ENCODE measurements around the gene RGS18. TPM values are rescaled to one million over a fixed set of nuclear protein-coding genes. Genes with fewer than 3 reads are reported as not detected.

The RGS18 gene
- total RNA-seq, 1 experiment from 2014 or later: not detected

DNA sequence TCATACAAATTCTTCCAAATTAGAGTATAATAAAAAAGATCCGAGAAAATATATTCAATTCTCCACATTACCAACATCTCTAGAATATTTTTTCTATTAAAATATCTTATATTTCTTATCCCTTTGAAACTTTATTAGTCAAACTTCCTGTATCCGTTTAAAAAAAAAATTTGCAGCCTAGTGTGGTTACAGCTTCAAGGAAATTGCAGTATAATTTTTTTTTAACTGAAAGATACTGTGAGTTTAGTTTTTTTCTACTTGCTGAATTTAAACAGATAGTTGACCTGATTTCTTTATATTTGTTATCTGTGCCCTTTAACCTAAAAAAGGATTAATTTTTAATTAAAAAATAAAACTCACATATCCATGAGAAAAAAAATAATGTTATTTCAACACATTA is 1.5 kb downstream of the RGS18 start:
- intact Hi-C loops (cut with micrococcal nuclease): no loop called here
- TF ChIP-seq CTCF (conservative IDR thresholded peaks at IDR 0.05; ENCODE audit: low read depth, low read length) (no peak), EZH2 (IDR thresholded peaks at IDR 0.05; ENCODE audit: low read length, unreplicated experiment) (no peak), EZH2phosphoT487 (IDR thresholded peaks at IDR 0.05; ENCODE audit: borderline replicate concordance, low read length) (no peak)
- DNase-seq (no peak), ATAC-seq (no peak)
- Histone ChIP-seq H3K27me3 (ENCODE audit: low read length) (no peaks in the 10 kb centered on the region), H4K20me1 (ENCODE audit: low read length) (no peaks in the 10 kb centered on the region), H3K9me3 (ENCODE audit: low read length) (no peaks in the 10 kb centered on the region), H2AFZ (ENCODE audit: low read length) (no peak overlapping the region), H3K27ac (ENCODE audit: low read length) (no peak overlapping the region), H3K79me2 (ENCODE audit: low read length) (no peaks in the 10 kb centered on the region), H3K4me3 (ENCODE audit: low read length) (no peak overlapping the region), H3K36me3 (ENCODE audit: low read depth, low read length) (no peaks in the 10 kb centered on the region), H3K9me2 (replicated peaks; ENCODE audit: low read length) (no peaks in the 10 kb centered on the region), H3K4me2 (ENCODE audit: low read length) (no peak overlapping the region), H3K4me1 (ENCODE audit: insufficient read depth, low read length) (no peaks in the 10 kb centered on the region), H3K9ac (ENCODE audit: low read length) (no peak overlapping the region), H3F3A (ENCODE audit: low read length, unreplicated experiment) (no peaks in the 10 kb centered on the region)
- BruUV-seq (replicated peaks): no TSS peak
- POLR2A ChIA-PET (ENCODE audit: unreplicated experiment): no interaction called here
- CTCF ChIA-PET: no interaction called here

GRCh38 chr1:192160196-192160595 is 1.9 kb downstream of the RGS18 start:
- intact Hi-C loops (cut with micrococcal nuclease): no loop called here

GRCh38 chr1:192161976-192162375 is 3.7 kb downstream of the RGS18 start:
- Histone ChIP-seq H3K4me3 (ENCODE audit: low read length) (no peak overlapping the region), H3K27ac (ENCODE audit: low read length) (no peak overlapping the region), H2AFZ (ENCODE audit: low read length) (no peak overlapping the region), H3K4me2 (ENCODE audit: low read length) (no peak overlapping the region), H3K36me3 (ENCODE audit: low read depth, low read length) (no peaks in the 10 kb centered on the region), H3K4me1 (ENCODE audit: insufficient read depth, low read length) (no peaks in the 10 kb centered on the region), H3K9me3 (ENCODE audit: low read length) (no peaks in the 10 kb centered on the region), H4K20me1 (ENCODE audit: low read length) (no peaks in the 10 kb centered on the region), H3K9ac (ENCODE audit: low read length) (no peak overlapping the region), H3K9me2 (replicated peaks; ENCODE audit: low read length) (no peaks in the 10 kb centered on the region), H3F3A (ENCODE audit: low read length, unreplicated experiment) (no peaks in the 10 kb centered on the region), H3K79me2 (ENCODE audit: low read length) (no peaks in the 10 kb centered on the region), H3K27me3 (ENCODE audit: low read length) (no peaks in the 10 kb centered on the region)
- intact Hi-C loops (cut with micrococcal nuclease): no loop called here
- ATAC-seq (no peak), DNase-seq (no peak)
- TF ChIP-seq EZH2phosphoT487 (IDR thresholded peaks at IDR 0.05; ENCODE audit: borderline replicate concordance, low read length): no peak
- TF ChIP-seq CTCF (conservative IDR thresholded peaks at IDR 0.05; ENCODE audit: low read depth, low read length): no peak
- TF ChIP-seq EZH2 (IDR thresholded peaks at IDR 0.05; ENCODE audit: low read length, unreplicated experiment): no peak
- no TSS peak for BruUV-seq (replicated peaks)
- POLR2A ChIA-PET (ENCODE audit: unreplicated experiment): no interaction called here
- CTCF ChIA-PET: no interaction called here

More at GRCh38 chr1:192160196-192160595, 1.9 kb downstream of the RGS18 start:
- Histone ChIP-seq H3K27me3 (ENCODE audit: low read length) (no peaks in the 10 kb centered on the region), H3K79me2 (ENCODE audit: low read length) (no peaks in the 10 kb centered on the region), H4K20me1 (ENCODE audit: low read length) (no peaks in the 10 kb centered on the region), H3K4me1 (ENCODE audit: insufficient read depth, low read length) (no peaks in the 10 kb centered on the region), H3K4me2 (ENCODE audit: low read length) (no peak overlapping the region), H3K9me3 (ENCODE audit: low read length) (no peaks in the 10 kb centered on the region), H2AFZ (ENCODE audit: low read length) (no peak overlapping the region), H3K27ac (ENCODE audit: low read length) (no peak overlapping the region), H3K9ac (ENCODE audit: low read length) (no peak overlapping the region), H3K36me3 (ENCODE audit: low read depth, low read length) (no peaks in the 10 kb centered on the region), H3K4me3 (ENCODE audit: low read length) (no peak overlapping the region), H3F3A (ENCODE audit: low read length, unreplicated experiment) (no peaks in the 10 kb centered on the region), H3K9me2 (replicated peaks; ENCODE audit: low read length) (no peaks in the 10 kb centered on the region)
- TF ChIP-seq CTCF (conservative IDR thresholded peaks at IDR 0.05; ENCODE audit: low read depth, low read length) (no peak), EZH2 (IDR thresholded peaks at IDR 0.05; ENCODE audit: low read length, unreplicated experiment) (no peak), EZH2phosphoT487 (IDR thresholded peaks at IDR 0.05; ENCODE audit: borderline replicate concordance, low read length) (no peak)
- DNase-seq (no peak), ATAC-seq (no peak)
- no TSS peak for BruUV-seq (replicated peaks)
- ChIA-PET CTCF (no interaction called here), POLR2A (ENCODE audit: unreplicated experiment) (no interaction called here)

Data from PC-3 (cell line).